Measurements from ENCODE around the gene FEM1B.

FEM1B gene

DNA sequence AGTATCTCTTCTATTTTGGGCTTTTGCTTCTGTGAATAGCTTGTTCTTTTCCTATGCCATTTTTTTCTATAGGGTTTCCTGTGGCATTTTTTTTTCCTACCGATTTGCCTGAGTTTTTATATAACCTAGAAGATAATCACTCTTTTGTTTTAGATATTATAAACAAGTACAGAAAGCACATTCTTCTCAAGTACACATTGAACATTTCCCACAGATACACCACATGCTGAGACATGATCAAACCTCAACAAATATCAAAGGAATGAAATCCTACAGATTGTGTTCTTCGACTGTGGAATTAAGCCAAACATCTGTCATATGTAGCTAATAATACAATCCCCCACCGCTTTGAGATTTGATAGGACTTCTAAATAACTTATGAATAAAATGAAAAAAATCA lies 9.1 kb upstream of the FEM1B start:
- DNase-seq, result no peak
- no peak for TF ChIP-seq GATA1 (IDR thresholded peaks at IDR 0.05; ENCODE audit: low read depth, low read length)

GRCh38 chr15:68271854-68272471 lies 5.6 kb upstream of the FEM1B start:
- TF ChIP-seq GATA1 (IDR thresholded peaks at IDR 0.05; ENCODE audit: low read depth, low read length) (no peak), POLR2A (IDR thresholded peaks at IDR 0.05; ENCODE audit: low read length) (no peak)
- DNase-seq, result no peak

DNA sequence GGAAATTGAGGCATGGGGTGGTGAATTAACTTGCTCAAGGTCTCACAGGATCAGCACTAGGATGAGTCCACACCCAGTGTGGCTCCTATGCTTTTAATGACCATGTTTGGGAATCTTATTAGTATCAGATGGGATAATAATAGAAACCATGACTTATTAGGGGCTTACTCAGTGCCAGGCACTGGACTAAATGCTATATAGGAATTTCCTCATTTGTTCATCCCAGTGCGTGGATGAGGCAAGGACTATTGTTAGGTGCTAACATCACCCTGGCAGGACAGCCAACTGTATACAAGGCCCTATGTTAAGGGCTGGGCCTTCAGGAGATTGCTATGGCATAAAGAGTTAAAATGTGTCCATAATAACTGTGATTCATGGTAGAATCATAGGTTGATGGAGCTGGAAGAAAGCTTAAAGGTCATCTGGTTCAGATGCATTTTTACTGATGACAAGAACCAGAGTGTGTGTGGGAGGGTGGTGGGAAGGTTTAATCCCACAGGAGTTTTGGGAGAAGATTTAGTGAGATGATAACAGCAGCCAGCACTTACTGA lies 4.7 kb upstream of the FEM1B start:
- DNase-seq, result no peak
- no peak for TF ChIP-seq POLR2A (IDR thresholded peaks at IDR 0.05; ENCODE audit: low read length)
- no peak for TF ChIP-seq GATA1 (IDR thresholded peaks at IDR 0.05; ENCODE audit: low read depth, low read length)

DNA sequence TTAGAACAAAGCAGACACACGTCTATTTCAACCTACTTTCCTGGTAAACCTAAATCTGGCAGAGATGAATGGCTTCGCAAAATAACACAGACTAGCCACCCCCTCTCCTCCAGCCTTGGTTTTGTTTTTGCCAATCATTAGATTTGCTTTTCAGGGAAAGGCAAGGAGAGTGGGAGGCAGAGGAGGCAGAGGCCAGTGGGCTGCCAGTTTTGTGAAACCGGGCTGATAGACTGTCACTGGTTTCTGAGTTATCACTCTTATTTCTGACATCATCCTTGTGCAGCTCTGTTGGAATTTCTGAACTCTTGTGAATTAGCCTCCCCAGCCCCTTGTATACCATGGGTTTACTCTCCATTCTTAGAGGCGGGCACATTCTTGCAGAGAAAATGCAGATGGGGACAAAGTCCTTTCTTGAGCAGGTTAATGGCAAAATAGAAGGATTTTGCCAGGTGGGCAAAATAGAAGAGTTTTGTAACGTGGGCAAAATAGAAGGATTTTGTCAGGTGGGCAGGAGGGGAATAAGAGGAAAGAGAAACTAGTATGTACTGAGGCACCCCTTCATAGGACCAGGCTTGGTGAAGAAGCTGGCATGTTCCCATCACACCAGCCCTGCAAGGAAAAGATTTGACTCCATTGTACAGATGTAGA lies 3.2 kb upstream of the FEM1B start:
- no peak for DNase-seq
- TF ChIP-seq POLR2A (IDR thresholded peaks at IDR 0.05; ENCODE audit: low read length) (no peak), GATA1 (IDR thresholded peaks at IDR 0.05; ENCODE audit: low read depth, low read length) (no peak)

DNA sequence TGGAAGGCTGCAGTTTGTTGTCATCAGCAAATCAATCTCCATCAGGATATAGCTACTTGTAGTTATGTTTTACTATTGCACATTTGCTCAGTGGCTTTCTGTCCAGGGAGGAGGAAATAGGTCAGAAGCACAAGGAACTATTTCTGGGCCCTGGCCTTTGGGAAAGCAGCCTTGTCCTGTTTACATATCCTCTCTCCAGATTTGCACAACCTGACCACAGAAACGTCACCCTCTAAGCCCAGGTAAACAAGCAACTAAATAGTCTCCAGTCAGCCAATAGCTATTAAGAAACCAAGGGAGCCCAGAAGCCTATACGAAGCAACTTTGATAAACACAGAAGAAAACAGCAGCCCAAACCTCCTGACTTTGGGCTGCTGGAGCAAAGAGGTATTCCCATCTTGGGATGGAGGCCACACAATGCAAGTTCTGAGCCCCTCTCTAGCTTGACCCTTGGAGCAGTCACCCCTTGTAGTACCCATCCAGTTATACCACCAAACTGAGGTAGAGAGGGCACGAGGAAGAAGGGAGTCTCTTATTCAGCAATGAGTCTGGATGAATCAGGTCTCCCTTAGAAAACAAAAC lies 2.3 kb upstream of the FEM1B start:
- DNase-seq, result no peak
- TF ChIP-seq POLR2A (IDR thresholded peaks at IDR 0.05; ENCODE audit: low read length), result no peak
- no peak for TF ChIP-seq GATA1 (IDR thresholded peaks at IDR 0.05; ENCODE audit: low read depth, low read length)

DNA sequence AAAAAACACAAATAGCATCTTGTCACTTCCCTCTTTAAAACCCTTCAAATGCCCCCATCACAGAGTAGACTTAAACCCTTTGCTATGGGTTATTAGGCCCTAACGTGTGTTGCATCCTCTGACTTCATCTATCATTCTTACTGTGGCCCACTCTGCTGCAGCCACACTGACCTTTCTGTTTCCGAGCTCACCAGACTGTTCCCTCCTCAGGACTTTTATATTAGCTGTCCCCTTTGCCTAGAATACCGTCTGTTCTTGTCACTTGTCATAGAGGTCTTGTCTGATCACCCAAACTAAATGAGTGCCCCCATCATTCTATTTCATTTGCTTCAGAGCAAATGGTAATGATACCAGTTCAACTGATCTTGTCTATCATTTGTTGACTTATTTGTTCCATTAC lies 877 bp upstream of the FEM1B start:
- DNase-seq, result no peak
- no peak for TF ChIP-seq POLR2A (IDR thresholded peaks at IDR 0.05; ENCODE audit: low read length)
- TF ChIP-seq GATA1 (IDR thresholded peaks at IDR 0.05; ENCODE audit: low read depth, low read length), result no peak

- no peak for DNase-seq
- no peak for TF ChIP-seq GATA1 (IDR thresholded peaks at IDR 0.05; ENCODE audit: low read depth, low read length)
- no peak for TF ChIP-seq POLR2A (IDR thresholded peaks at IDR 0.05; ENCODE audit: low read length)
Observed at GRCh38 chr15:68277131-68277602, 378 bp upstream of the FEM1B start.

GRCh38 chr15:68278345-68278594 lies 725 bp downstream of the FEM1B start:
- no peak for DNase-seq

DNA sequence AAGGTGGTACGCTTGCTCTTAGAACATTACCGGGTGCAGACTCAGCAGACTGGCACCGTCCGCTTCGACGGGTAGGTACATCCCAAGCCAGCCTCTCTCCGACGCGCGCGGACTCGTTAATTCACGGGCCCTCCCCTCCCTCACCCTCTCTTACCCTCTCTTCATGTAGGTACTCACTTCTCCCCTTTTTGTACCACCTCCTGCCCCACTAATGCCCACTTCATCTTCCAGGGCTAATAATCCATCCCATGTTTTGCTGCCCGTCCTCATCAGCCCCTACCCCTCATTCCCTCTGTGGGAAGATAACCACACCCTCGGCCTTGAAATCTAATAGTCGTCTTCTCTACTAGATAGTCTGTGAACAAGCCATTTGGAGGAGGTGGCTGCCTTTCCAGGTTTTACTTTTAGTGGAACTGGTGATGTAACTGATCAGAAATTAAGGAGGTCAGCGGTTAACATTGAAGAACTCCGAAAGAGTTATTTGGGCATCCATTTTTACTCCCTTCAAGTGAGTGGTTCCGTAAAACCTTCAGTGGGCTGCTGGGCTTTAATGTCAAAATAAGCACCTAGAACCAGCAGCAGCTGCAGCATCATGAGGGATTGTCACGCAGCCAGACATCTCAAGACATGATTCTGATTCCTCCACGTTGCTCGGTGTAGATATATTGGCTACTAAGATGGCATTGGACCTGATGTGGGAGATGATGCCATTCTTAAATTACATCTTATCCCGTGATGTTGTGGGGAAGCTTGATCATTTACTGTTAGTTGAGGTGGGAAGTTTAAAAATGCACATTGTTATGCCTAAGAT lies 1.3 kb downstream of the FEM1B start:
- TF ChIP-seq POLR2A (IDR thresholded peaks at IDR 0.05; ENCODE audit: low read length) (no peak), GATA1 (IDR thresholded peaks at IDR 0.05; ENCODE audit: low read depth, low read length) (no peak)
- DNase-seq, result peak; percentile 66 to 71

More at GRCh38 chr15:68278345-68278594, 725 bp downstream of the FEM1B start:
- TF ChIP-seq POLR2A (IDR thresholded peaks at IDR 0.05; ENCODE audit: low read length), result no peak
- no peak for TF ChIP-seq GATA1 (IDR thresholded peaks at IDR 0.05; ENCODE audit: low read depth, low read length)

DNA sequence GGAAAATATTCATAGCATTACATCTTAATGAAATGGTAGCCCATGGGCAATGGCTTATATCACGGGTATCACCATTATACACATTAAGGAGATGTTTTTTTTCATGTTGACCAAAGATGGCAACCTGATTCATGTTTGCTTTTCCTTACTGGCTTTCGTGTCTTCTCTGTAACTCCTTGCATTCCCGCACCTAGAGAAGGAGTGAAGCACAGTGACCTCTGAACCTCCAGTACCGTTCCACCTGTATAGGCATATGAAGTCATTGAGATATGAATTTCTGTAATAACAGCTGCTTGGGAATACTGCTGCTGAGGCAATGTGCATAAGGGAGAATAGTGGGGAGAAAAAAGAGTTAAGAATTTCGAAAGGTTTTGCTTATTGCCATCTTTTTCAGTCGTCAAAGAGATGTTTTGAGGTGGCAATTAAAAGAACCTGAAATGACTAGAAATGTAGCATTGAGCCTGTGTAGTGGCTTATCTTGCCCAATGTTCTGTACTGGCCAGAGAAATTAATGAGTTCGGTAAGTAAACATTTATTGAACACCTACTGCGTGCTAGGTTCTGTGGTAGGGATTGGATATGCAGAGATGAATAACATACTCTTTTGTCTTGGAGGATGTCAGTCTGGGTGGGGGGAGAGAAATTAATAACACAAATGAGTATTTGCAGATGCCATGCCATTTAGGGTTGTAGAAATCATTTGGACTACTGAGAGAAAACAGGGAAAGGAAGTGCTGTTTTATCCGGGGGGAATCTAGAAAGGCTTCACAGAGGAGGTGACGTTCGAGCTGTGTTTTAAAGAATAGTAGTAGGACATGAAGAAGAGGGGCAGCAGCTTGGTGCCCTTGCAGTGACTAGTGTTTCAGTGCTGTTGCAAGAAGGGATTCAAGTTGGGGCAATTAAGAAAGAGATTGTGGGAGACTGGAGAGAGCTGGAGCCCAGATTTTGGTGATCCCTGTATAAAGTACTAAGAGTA lies 2.5 kb downstream of the FEM1B start:
- TF ChIP-seq POLR2A (IDR thresholded peaks at IDR 0.05; ENCODE audit: low read length) (no peak), GATA1 (IDR thresholded peaks at IDR 0.05; ENCODE audit: low read depth, low read length) (no peak)
- DNase-seq, result peak; percentile 16 to 25

DNA sequence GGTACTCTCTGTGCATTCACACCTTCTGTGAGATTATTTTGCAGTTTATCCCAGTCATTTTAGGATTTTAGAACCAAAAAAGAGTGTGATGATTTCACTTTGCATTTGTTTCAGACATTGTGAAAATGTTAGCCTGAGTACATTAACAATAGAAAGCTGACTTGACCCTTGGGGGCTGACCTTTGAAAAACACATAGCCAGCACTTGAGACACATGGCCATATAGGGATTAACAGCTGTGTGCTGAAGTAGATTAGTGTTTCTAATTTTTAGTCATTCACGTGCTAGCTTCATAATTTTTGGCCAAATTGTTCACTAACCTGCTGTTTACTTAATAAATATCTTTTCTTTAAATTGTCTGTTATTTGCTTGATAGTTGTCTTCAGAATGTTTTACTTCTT lies 3.5 kb downstream of the FEM1B start:
- TF ChIP-seq GATA1 (IDR thresholded peaks at IDR 0.05; ENCODE audit: low read depth, low read length) (no peak), POLR2A (IDR thresholded peaks at IDR 0.05; ENCODE audit: low read length) (no peak)
- DNase-seq, result no peak

DNA sequence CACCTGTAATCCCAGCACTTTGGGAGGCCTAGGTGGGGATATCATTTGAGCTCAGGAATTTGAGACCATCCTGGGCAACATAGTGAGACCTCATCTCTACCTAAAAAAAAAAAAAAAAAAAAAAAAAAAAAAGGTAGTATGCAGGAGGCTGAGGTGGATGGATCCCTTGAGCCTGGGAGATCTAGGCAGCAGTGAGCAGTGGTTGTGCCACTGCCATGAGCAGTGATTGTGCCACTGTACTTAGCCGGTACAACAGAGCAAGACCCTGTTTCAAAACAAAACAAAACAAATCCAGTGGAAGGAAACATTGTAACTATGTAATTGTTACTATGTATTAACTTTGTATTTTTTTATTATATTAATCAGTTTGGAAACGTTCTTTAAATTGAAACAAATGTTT lies 5.9 kb downstream of the FEM1B start:
- TF ChIP-seq GATA1 (IDR thresholded peaks at IDR 0.05; ENCODE audit: low read depth, low read length), result no peak
- TF ChIP-seq POLR2A (IDR thresholded peaks at IDR 0.05; ENCODE audit: low read length), result no peak
- DNase-seq, result no peak

DNA sequence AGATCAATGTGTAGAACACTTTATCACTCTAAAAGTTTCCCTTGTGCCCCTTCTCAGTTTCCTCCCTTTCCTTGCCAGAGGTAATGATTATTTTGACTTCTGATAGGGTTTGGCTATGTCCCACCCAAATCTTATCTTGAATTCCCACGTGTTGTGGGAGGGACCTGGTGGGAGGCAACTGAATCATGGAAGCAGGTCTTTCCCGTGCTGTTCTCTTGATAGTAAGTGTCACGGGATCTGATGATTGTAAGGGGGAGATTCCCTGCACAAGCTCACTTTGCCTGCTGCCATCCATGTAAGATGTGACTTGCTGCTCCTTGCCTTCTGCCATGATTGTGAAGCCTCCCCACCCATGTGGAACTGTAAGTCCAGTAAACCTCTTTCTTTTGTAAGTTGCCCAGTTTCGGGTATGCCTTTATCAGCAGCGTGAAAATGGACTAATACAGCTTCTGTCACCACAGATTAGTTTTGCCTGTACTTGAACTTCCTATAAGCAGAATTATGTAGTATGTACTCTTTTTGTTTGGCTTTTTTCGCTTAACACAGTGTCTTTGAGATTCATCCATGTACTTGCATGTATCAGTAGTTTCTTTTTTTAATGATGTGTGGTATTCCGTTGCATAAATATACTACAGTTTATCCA lies 7.2 kb downstream of the FEM1B start:
- TF ChIP-seq GATA1 (IDR thresholded peaks at IDR 0.05; ENCODE audit: low read depth, low read length), result no peak
- no peak for TF ChIP-seq POLR2A (IDR thresholded peaks at IDR 0.05; ENCODE audit: low read length)
- peak; percentile 57 to 83 for DNase-seq

Data from erythroblast (primary cell).